K562 (cell line): ENCODE measurements around the gene MAB21L3. TPM values are rescaled to one million over a fixed set of nuclear protein-coding genes. Genes with fewer than 3 reads are reported as not detected.

ENCODE experiments used
- ATAC-seq: fragments of 200-7000 bp; cut with Tn5 transposase; 3 replicates; pipeline ENCODE4 v1.9.1; 2020; ENCODE audit warnings: moderate library complexity
- BruUV-seq: library from RNA; stranded (reverse); fragments of 400-500 nt; replicated peaks from 2 replicates; lab custom pipeline; 2021; lab: Mats Ljungman, UMichigan
- CTCF ChIA-PET: fragments of 300-600 bp; formaldehyde crosslinking; extraction: SDS; loops from one replicate; lab custom pipeline; 2021; ENCODE audit warnings: low intra/inter-chr PET ratio; lab: Yijun Ruan, JAX
- POLR2A ChIA-PET: fragments of 300-600, 350-650 bp; sonication (Branson Sonifier 250); formaldehyde crosslinking; extraction: SDS; loops from one replicate; lab custom pipeline; 2021; ENCODE audit warnings: antibody characterized with exemption, inconsistent platforms; lab: Yijun Ruan, JAX
- DNase-seq, 4 experiments: peaks; one replicate each; pipeline versions ENCODE4 v3.0.0 to v3.0.0-alpha.2; 2011 to 2018; ENCODE audit warnings: low spot score in 3 of 4, mixed read lengths in 3 of 4; ENCODE audit errors: extremely low read depth in 1 of 4
- FAIRE-seq: peaks from 2 replicates; lab custom pipeline; 2011; peaks lifted over from hg19 to GRCh38; lab: Jason Lieb, UNC
- H2AFZ ChIP-seq: 2 replicates; pipeline ENCODE4 v1.6.0; 2011; ENCODE audit warnings: low read depth, low read length, control low read depth, inconsistent platforms
- H3K27ac ChIP-seq: fragments of 200-600 bp; 3 replicates; pipeline ENCODE4 v1.8.0; 2011; ENCODE audit warnings: low read depth, mild to moderate bottlenecking, control low read depth, inconsistent platforms, low read length, moderate library complexity, mixed read lengths; ENCODE audit errors: extremely low read depth
- H3K27me3 ChIP-seq, 2 experiments: fragments of 300-600 bp in 1 of 2; 2 replicates in 1 of 2; 3 replicates in 1 of 2; pipeline versions ENCODE4 v1.6.0 to v1.8.0; 2011; ENCODE audit warnings: inconsistent platforms in 2 of 2, low read length in 2 of 2, mild to moderate bottlenecking in 1 of 2, mixed read lengths in 1 of 2, moderate library complexity in 1 of 2; ENCODE audit not compliant: control insufficient read depth in 2 of 2, insufficient read depth in 2 of 2
- H3K36me3 ChIP-seq: fragments of 300-600 bp; 3 replicates; pipeline ENCODE4 v1.8.0; 2011; ENCODE audit warnings: mild to moderate bottlenecking, low read length, inconsistent platforms; ENCODE audit not compliant: control insufficient read depth, insufficient read depth
- H3K4me1 ChIP-seq, 2 experiments: fragments of 200-600 bp in 1 of 2; replicated peaks in 1 of 2; 2 replicates in 1 of 2; 3 replicates in 1 of 2; pipeline versions ENCODE4 v1.5.1 to v1.8.0; 2011; ENCODE audit warnings: inconsistent platforms in 2 of 2, low read length in 2 of 2, mild to moderate bottlenecking in 1 of 2, mixed read lengths in 1 of 2, moderate library complexity in 1 of 2; ENCODE audit not compliant: control insufficient read depth in 2 of 2, insufficient read depth in 2 of 2
- H3K4me2 ChIP-seq: 2 replicates; pipeline ENCODE4 v1.6.1; 2011; ENCODE audit warnings: low read length, control low read depth, inconsistent platforms, mixed read lengths; ENCODE audit not compliant: insufficient read depth
- H3K4me3 ChIP-seq: fragments of 200-600 bp; sonication (generic), shearing (Covaris generic); 2 replicates; pipeline ENCODE4 v1.5.1; 2016; ENCODE audit warnings: control low read depth, inconsistent platforms
- H3K79me2 ChIP-seq: fragments of 200-600 bp; 3 replicates; pipeline ENCODE4 v1.8.0; 2011; ENCODE audit warnings: low read length, inconsistent platforms; ENCODE audit not compliant: control insufficient read depth, insufficient read depth
- H3K9ac ChIP-seq, 2 experiments: 2 replicates each; pipeline versions ENCODE4 v1.6.0 to v1.6.1; 2011; ENCODE audit warnings: low read depth in 2 of 2, low read length in 2 of 2, control low read depth in 1 of 2, inconsistent platforms in 1 of 2, mild to moderate bottlenecking in 1 of 2, mixed read lengths in 1 of 2; ENCODE audit not compliant: insufficient read depth in 1 of 2
- H3K9me1 ChIP-seq: one replicate; pipeline ENCODE4 v1.6.0; 2011; ENCODE audit warnings: inconsistent platforms, mild to moderate bottlenecking, low read length, moderate library complexity; ENCODE audit not compliant: control insufficient read depth, insufficient read depth
- H3K9me3 ChIP-seq: replicated peaks from 2 replicates; pipeline ENCODE4 v1.5.1; 2011; ENCODE audit warnings: low read depth, low read length, inconsistent platforms; ENCODE audit not compliant: control insufficient read depth, insufficient read depth
- H4K20me1 ChIP-seq: replicated peaks from 2 replicates; pipeline ENCODE4 v1.6.1; 2011; ENCODE audit warnings: low read length, inconsistent platforms, mixed read lengths; ENCODE audit not compliant: control insufficient read depth, insufficient read depth
- GATAD2B ChIP-seq: fragments of 450-650 bp; IDR thresholded peaks from 2 replicates; pipeline ENCODE4 v1.6.1; 2017; ENCODE audit warnings: mild to moderate bottlenecking, borderline replicate concordance
- NFIC ChIP-seq: fragments of 450-650 bp; IDR thresholded peaks from 2 replicates; pipeline ENCODE4 v1.6.1; 2017; ENCODE audit warnings: mild to moderate bottlenecking, inconsistent platforms
- NFIX ChIP-seq: fragments of 250-450 bp; sonication (Bioruptor Pico); IDR thresholded peaks from 2 replicates; pipeline ENCODE4 v1.4.0; 2020; ENCODE audit warnings: low read depth, mild to moderate bottlenecking, moderate library complexity
- ZNF212 ChIP-seq: fragments of 450-650 bp; formaldehyde crosslinking; IDR thresholded peaks from 2 replicates; pipeline ENCODE4 v1.4.0; 2020; ENCODE audit warnings: mild to moderate bottlenecking
- WGBS: fragments of 100-300 bp; shearing (Covaris generic); methylation state at CpG from one replicate; pipeline ENCODE4 v1.1.6; 2016; ENCODE audit warnings: low coverage, mixed read lengths; ENCODE audit not compliant: insufficient coverage; ENCODE audit errors: missing lambda C conversion rate; 5-methylcytosine and 5-hydroxymethylcytosine counted together
- in situ Hi-C: fragments of 300-500 bp; cut with MboI; formaldehyde crosslinking; loops from 4 replicates; pipeline ENCODE4 v1.15.0; 2018; ENCODE audit warnings: inconsistent platforms, mixed read lengths
- intact Hi-C: fragments of 100-400 bp; cut with micrococcal nuclease; formaldehyde crosslinking; loops from 2 replicates; pipeline ENCODE4 v1.14.2; 2022
- polyA plus RNA-seq, 8 experiments: library from polyadenylated mRNA; depleted of rRNA in 4 of 8; stranded (reverse) in 5 of 8; unstranded in 3 of 8; fragments of >200 nt; fragmentation: Nextera tagmentation in 2 of 8; fragmentation: Illumina TruSeq in 1 of 8; extraction: Ambion mirVana in 2 of 8; extraction: Trizol in 1 of 8; gene quantifications; 2 replicates each; pipeline versions ENCODE4 v1.2.1 to v1.2.3, GENCODE V29; 2011 to 2014; ENCODE audit warnings: inconsistent platforms in 1 of 8, missing spikeins in 1 of 8
- total RNA-seq, 7 experiments: library from RNA; depleted of rRNA in 6 of 7; stranded (reverse); fragments of >200 nt in 6 of 7; fragmentation: Illumina TruSeq in 2 of 7; extraction: Trizol in 2 of 7; gene quantifications; 2 replicates each; pipeline versions ENCODE4 v1.2.1 to v1.2.3, GENCODE V29; 2011 to 2021; ENCODE audit warnings: low replicate concordance in 1 of 7
- TF ChIP-seq, protein P1 (sequence below): fragments of 250-450 bp; sonication (Bioruptor Pico); IDR thresholded peaks from 2 replicates; pipeline ENCODE4 v1.4.0; 2020

Gene MAB21L3
- total and polyA plus RNA-seq, 9 of the 15 experiments (the other 6 are each of a cell fraction or from before 2014, with no cell fraction given) = not detected

DNA sequence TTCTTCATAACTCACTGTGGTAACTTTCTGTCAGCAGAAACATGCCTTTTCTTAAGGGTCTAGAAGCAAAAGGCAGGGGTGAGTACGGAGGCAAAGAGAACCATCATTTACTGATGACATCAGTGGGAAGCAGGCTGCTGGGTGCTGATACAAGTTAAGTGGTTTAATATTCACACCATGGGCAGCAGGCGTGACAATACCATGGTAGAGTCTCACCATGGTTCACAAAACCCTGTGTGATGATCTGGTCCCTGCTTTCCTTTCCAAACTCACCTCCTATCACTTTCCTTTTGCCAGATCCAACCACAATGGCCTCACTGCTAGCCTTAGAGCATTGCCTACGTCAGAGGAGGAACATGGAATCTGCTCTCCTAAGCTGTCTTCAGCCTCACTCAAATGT, 8.7 kb downstream of the MAB21L3 start (continued):
- TF ChIP-seq, protein P1, sequence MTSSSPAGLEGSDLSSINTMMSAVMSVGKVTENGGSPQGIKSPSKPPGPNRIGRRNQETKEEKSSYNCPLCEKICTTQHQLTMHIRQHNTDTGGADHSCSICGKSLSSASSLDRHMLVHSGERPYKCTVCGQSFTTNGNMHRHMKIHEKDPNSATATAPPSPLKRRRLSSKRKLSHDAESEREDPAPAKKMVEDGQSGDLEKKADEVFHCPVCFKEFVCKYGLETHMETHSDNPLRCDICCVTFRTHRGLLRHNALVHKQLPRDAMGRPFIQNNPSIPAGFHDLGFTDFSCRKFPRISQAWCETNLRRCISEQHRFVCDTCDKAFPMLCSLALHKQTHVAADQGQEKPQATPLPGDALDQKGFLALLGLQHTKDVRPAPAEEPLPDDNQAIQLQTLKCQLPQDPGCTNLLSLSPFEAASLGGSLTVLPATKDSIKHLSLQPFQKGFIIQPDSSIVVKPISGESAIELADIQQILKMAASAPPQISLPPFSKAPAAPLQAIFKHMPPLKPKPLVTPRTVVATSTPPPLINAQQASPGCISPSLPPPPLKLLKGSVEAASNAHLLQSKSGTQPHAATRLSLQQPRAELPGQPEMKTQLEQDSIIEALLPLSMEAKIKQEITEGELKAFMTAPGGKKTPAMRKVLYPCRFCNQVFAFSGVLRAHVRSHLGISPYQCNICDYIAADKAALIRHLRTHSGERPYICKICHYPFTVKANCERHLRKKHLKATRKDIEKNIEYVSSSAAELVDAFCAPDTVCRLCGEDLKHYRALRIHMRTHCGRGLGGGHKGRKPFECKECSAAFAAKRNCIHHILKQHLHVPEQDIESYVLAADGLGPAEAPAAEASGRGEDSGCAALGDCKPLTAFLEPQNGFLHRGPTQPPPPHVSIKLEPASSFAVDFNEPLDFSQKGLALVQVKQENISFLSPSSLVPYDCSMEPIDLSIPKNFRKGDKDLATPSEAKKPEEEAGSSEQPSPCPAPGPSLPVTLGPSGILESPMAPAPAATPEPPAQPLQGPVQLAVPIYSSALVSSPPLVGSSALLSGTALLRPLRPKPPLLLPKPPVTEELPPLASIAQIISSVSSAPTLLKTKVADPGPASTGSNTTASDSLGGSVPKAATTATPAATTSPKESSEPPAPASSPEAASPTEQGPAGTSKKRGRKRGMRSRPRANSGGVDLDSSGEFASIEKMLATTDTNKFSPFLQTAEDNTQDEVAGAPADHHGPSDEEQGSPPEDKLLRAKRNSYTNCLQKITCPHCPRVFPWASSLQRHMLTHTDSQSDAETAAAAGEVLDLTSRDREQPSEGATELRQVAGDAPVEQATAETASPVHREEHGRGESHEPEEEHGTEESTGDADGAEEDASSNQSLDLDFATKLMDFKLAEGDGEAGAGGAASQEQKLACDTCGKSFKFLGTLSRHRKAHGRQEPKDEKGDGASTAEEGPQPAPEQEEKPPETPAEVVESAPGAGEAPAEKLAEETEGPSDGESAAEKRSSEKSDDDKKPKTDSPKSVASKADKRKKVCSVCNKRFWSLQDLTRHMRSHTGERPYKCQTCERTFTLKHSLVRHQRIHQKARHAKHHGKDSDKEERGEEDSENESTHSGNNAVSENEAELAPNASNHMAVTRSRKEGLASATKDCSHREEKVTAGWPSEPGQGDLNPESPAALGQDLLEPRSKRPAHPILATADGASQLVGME = no peak
- no peak for TF ChIP-seq GATAD2B

DNA sequence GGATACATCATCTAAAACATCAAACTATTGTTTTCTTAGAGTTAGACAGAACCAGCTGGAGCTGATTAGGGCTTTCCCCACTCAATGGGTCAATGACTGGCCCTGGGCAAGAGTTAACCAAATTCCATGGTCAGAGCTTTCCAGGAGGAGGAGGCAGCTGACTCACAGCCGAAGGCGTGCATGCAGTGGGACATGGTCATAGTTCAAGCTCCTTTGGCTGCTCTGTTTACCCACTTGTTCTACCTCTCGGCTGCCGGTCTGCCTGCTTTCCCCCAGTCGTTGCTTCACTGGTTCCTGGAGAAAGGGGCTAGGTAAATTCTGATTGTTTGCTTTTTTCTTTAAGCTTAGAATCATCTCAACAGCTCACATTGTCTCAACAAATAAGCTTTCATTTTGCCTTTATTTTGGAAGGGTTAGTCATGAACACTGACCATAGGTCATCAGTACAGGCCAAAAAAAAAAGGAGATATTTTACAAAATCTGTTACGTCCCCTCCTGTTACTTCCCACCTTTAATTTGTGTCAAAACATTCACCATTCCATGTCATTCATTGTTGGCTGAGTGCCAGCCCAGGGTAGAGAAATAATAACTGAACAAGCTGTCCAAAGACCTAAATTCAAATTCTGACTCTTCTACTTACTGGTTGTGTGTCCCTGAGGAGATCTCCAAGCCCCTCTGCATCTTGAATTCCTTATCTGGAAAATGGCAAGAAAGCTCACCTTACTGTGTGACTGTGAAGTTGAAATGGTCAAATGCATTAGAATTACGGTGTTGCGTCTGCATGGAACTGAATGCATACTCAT, 12.0 kb downstream of the MAB21L3 start:
- 7% methylated on average over 8 of the region's 8 CpGs for WGBS
- FAIRE-seq (no peak), DNase-seq (no peak), ATAC-seq (no peak)
- ChIA-PET CTCF (no interaction called here), POLR2A (interaction anchor here (0.6 to 1.6 kb wide), 3 partner anchors 16 to 1549 kb away, joined by 3 read pairs; no protein-coding TSS in a partner anchor)
- H3K36me3 ChIP-seq = no peaks in the 10 kb centered on the region
- no peaks in the 10 kb centered on the region; the same call in 1 of the 2 replicates for H3K9me3 ChIP-seq
- H3K79me2 ChIP-seq = no peaks in the 10 kb centered on the region
- no peaks in the 10 kb centered on the region for H4K20me1 ChIP-seq
- no peak overlapping the region for H3K4me2 ChIP-seq
- peaks cover 15 to 31% of the 10 kb centered on the region in 2 experiments for H3K27me3 ChIP-seq
- H2AFZ ChIP-seq = no peak overlapping the region
- peak; percentile 92 for TF ChIP-seq NFIC
- TF ChIP-seq NFIX (CRISPR knock-in tag) = peak; percentile 58
- no peak for TF ChIP-seq ZNF212 (CRISPR knock-in tag)
- in situ Hi-C loops = no loop called here
- intact Hi-C loops = no loop called here
- H3K4me3 ChIP-seq = no peak overlapping the region
- BruUV-seq = no TSS peak
- no peaks in the 10 kb centered on the region for H3K9me1 ChIP-seq
- H3K9ac ChIP-seq = no peak overlapping the region
- H3K27ac ChIP-seq = no peak overlapping the region
- no peaks in the 10 kb centered on the region for H3K4me1 ChIP-seq
